UCSD-AML1 (cell line): ENCODE data around the gene C1orf232.

Source experiments
- DNase-seq: peaks from one replicate; lab custom pipeline; 2025; ENCODE audit not compliant: unreplicated experiment; lab: John Stamatoyannopoulos, UW

Gene C1orf232

GRCh38 chr1:26180010-26180506 lies 11.3 kb upstream of the C1orf232 start:
- DNase-seq, result no peak

- DNase-seq, result no peak
Measured at GRCh38 chr1:26177182-26177684, 8.5 kb upstream of the C1orf232 start, which contains the start of gene CNKSR1. CNKSR1 (plus strand) TSS chr1:26177491; CDS start chr1:26177548, 57 bp downstream.

- DNase-seq, result no peak
Measured at GRCh38 chr1:26175346-26175745, 6.6 kb upstream of the C1orf232 start.

- DNase-seq, result no peak
Measured at GRCh38 chr1:26171084-26172072, 2.6 kb upstream of the C1orf232 start, which contains the start of gene ZNF593OS. ZNF593OS (minus strand) TSS chr1:26171832; CDS start chr1:26171661, 171 bp downstream.

GRCh38 chr1:26170472-26170821 lies 1.7 kb upstream of the C1orf232 start:
- DNase-seq, result no peak

GRCh38 chr1:26169669-26170471 lies 1.1 kb upstream of the C1orf232 start, which contains the start of gene ZNF593:
ZNF593 (plus strand) TSS chr1:26169908; CDS start chr1:26169984, 76 bp downstream.
- DNase-seq, result peak; percentile 93

- DNase-seq, result no peak
Measured at GRCh38 chr1:26169198-26169554, 413 bp upstream of the C1orf232 start.

GRCh38 chr1:26166719-26167281 lies 2.0 kb downstream of the C1orf232 start:
- DNase-seq, result no peak

- DNase-seq, result no peak
Measured at GRCh38 chr1:26164861-26165842, 3.6 kb downstream of the C1orf232 start.

- peak; percentile 50 for DNase-seq
Measured at GRCh38 chr1:26164036-26164860, 4.5 kb downstream of the C1orf232 start.

- DNase-seq, result no peak
Measured at GRCh38 chr1:26163684-26164035, 5.1 kb downstream of the C1orf232 start.

GRCh38 chr1:26162220-26162709 lies 6.5 kb downstream of the C1orf232 start:
- no peak for DNase-seq

GRCh38 chr1:26161415-26162219 lies 7.1 kb downstream of the C1orf232 start:
- no peak for DNase-seq

GRCh38 chr1:26160527-26161414 lies 8.0 kb downstream of the C1orf232 start:
- DNase-seq, result no peak

GRCh38 chr1:26159743-26160039 lies 9.1 kb downstream of the C1orf232 start:
- no peak for DNase-seq

GRCh38 chr1:26158908-26159742 lies 9.6 kb downstream of the C1orf232 start, which contains the start of gene FAM110D:
FAM110D (plus strand) TSS chr1:26159079; CDS start chr1:26161292, 2,213 bp downstream.
- DNase-seq, result peak; percentile 43
